Tibial nerve (tissue), 4 donors: Measurements from ENCODE around the gene CADPS. TPM values are rescaled to one million over a fixed set of nuclear protein-coding genes. Genes with fewer than 3 reads are reported as not detected.

Experiments
- DNase-seq, 2 donors: peaks; one replicate each; pipeline ENCODE4 v3.0.0-alpha.2; 2019; ENCODE audit warnings: low spot score in 2 of 2
- H3K27ac ChIP-seq, 4 donors: fragments of 200-600 bp; sonication (generic) in 3 of 4; one replicate each; pipeline ENCODE4 v1.5.1; 2017 to 2019; ENCODE audit warnings: mild to moderate bottlenecking in 1 of 4
- H3K27me3 ChIP-seq, 2 donors: fragments of 200-600 bp; sonication (generic) in 1 of 2; one replicate each; pipeline versions ENCODE4 v1.5.1 to v1.6.0; 2017 to 2019
- H3K36me3 ChIP-seq, 3 donors: fragments of 200-600 bp; sonication (generic); one replicate each; pipeline ENCODE4 v1.5.1; 2018 to 2019
- H3K4me1 ChIP-seq, 4 donors: fragments of 200-600 bp; sonication (generic) in 3 of 4; one replicate each; pipeline ENCODE4 v1.5.1; 2017 to 2019
- H3K4me3 ChIP-seq, 4 donors: fragments of 200-600 bp; sonication (generic) in 3 of 4; one replicate each; pipeline ENCODE4 v1.5.1; 2017 to 2019; ENCODE audit warnings: mild to moderate bottlenecking in 1 of 4, moderate library complexity in 1 of 4
- H3K9me3 ChIP-seq, 4 donors: fragments of 200-600 bp; sonication (generic) in 3 of 4; one replicate each; pipeline ENCODE4 v1.5.1; 2017 to 2019
- CTCF ChIP-seq, 5 experiments: fragments of 200-600 bp in 3 of 5; fragments of 450-650 bp in 2 of 5; sonication (generic) in 3 of 5; IDR thresholded peaks; one replicate each; pipeline ENCODE4 v1.5.1; 2016 to 2019; ENCODE audit warnings: antibody characterized with exemption in 5 of 5, mild to moderate bottlenecking in 3 of 5, moderate library complexity in 2 of 5
- EP300 ChIP-seq, 2 donors: sonication (generic); formaldehyde crosslinking; IDR thresholded peaks; one replicate each; pipeline ENCODE4 v1.6.1; 2017; ENCODE audit warnings: antibody characterized with exemption in 2 of 2, mild to moderate bottlenecking in 1 of 2
- POLR2A ChIP-seq, 2 donors: fragments of 450-650 bp; IDR thresholded peaks; one replicate each; pipeline ENCODE4 v1.6.1; 2017; ENCODE audit warnings: antibody characterized with exemption in 2 of 2, mild to moderate bottlenecking in 2 of 2, moderate library complexity in 2 of 2
- WGBS, 2 donors: methylation state at CpG; one replicate each; pipeline ENCODE4 v1.1.5; 2018; 5-methylcytosine and 5-hydroxymethylcytosine counted together
- total RNA-seq, 4 donors: library from RNA; depleted of rRNA; stranded (reverse); fragments of >200 nt; gene quantifications; one replicate each; pipeline ENCODE4 v1.1.0, GENCODE V29; 2016

Gene CADPS
- total RNA-seq, 4 donors from 2014 or later: 16.2 to 16.7 TPM; not detected in 2

GRCh38 chr3:62885136-62885535, 9.9 kb upstream of the CADPS start:
- no peak for TF ChIP-seq EP300 (IDR thresholded peaks at IDR 0.05)
- no peak for TF ChIP-seq CTCF (IDR thresholded peaks at IDR 0.05)
- TF ChIP-seq POLR2A (IDR thresholded peaks at IDR 0.05): no peak
- WGBS, 2 donors: 75 to 80% methylated on average over 2 of the region's 2 CpGs
- no peak for DNase-seq

GRCh38 chr3:62884096-62884870, 9.1 kb upstream of the CADPS start:
- H3K4me1 ChIP-seq: no peaks in the 10 kb centered on the region
- 20 to 33% methylated on average over 3 of the region's 3 CpGs for WGBS, 2 donors
- no peaks in the 10 kb centered on the region for H3K9me3 ChIP-seq
- H3K4me3 ChIP-seq: no peak overlapping the region
- no peaks in the 10 kb centered on the region for H3K27me3 ChIP-seq
- TF ChIP-seq CTCF (IDR thresholded peaks at IDR 0.05) (no peak), EP300 (IDR thresholded peaks at IDR 0.05) (no peak), POLR2A (IDR thresholded peaks at IDR 0.05) (no peak)
- no peak overlapping the region for H3K27ac ChIP-seq
- no peaks in the 10 kb centered on the region for H3K36me3 ChIP-seq
- no peak for DNase-seq

More at GRCh38 chr3:62885136-62885535, 9.9 kb upstream of the CADPS start:
- no peak overlapping the region for H3K4me3 ChIP-seq
- no peaks in the 10 kb centered on the region for H3K27me3 ChIP-seq
- no peak overlapping the region for H3K27ac ChIP-seq
- H3K36me3 ChIP-seq: no peaks in the 10 kb centered on the region
- H3K9me3 ChIP-seq: no peaks in the 10 kb centered on the region
- no peaks in the 10 kb centered on the region for H3K4me1 ChIP-seq

GRCh38 chr3:62882676-62883200, 7.5 kb upstream of the CADPS start:
- Histone ChIP-seq H3K36me3 (no peaks in the 10 kb centered on the region), H3K4me3 (no peak overlapping the region), H3K27ac (no peak overlapping the region), H3K4me1 (no peaks in the 10 kb centered on the region), H3K27me3 (peaks cover 0 to 5% of the 10 kb centered on the region in 2 donors), H3K9me3 (no peaks in the 10 kb centered on the region)
- TF ChIP-seq CTCF (IDR thresholded peaks at IDR 0.05): no peak
- no peak for TF ChIP-seq POLR2A (IDR thresholded peaks at IDR 0.05)
- no peak for TF ChIP-seq EP300 (IDR thresholded peaks at IDR 0.05)
- no peak for DNase-seq
- 71 to 75% methylated on average over 4 of the region's 4 CpGs for WGBS, 2 donors

- Histone ChIP-seq H3K4me1 (peaks cover 0 to 27% (median 3%) of the 10 kb centered on the region in 4 donors), H3K27ac (no peak overlapping the region), H3K36me3 (no peaks in the 10 kb centered on the region), H3K4me3 (no peak overlapping the region), H3K27me3 (peaks cover 3 to 46% of the 10 kb centered on the region in 2 donors), H3K9me3 (peaks cover 0 to 8% (median 0%) of the 10 kb centered on the region in 4 donors)
- DNase-seq: peak in 1 of 2 donors; percentile 18
- no peak for TF ChIP-seq CTCF (IDR thresholded peaks at IDR 0.05)
- no peak for TF ChIP-seq POLR2A (IDR thresholded peaks at IDR 0.05)
- TF ChIP-seq EP300 (IDR thresholded peaks at IDR 0.05): no peak
- WGBS, 2 donors: 3% methylated on average over 17 of the region's 17 CpGs
Observed at GRCh38 chr3:62876064-62876463, 848 bp upstream of the CADPS start.

- peaks cover 0 to 27% (median 3%) of the 10 kb centered on the region in 4 donors for H3K4me1 ChIP-seq
- H3K4me3 ChIP-seq: peak overlapping the region in 1 of 4 donors; percentile 55
Observed at GRCh38 chr3:62875558-62876002, 364 bp upstream of the CADPS start.

More at GRCh38 chr3:62875558-62876002, 364 bp upstream of the CADPS start:
- TF ChIP-seq CTCF (IDR thresholded peaks at IDR 0.05): no peak
- no peak for TF ChIP-seq POLR2A (IDR thresholded peaks at IDR 0.05)
- TF ChIP-seq EP300 (IDR thresholded peaks at IDR 0.05): no peak
- peaks cover 3 to 46% of the 10 kb centered on the region in 2 donors for H3K27me3 ChIP-seq
- no peak for DNase-seq
- no peak overlapping the region for H3K27ac ChIP-seq
- peaks cover 0 to 8% (median 0%) of the 10 kb centered on the region in 4 donors for H3K9me3 ChIP-seq
- no peaks in the 10 kb centered on the region for H3K36me3 ChIP-seq
- 4 to 7% methylated on average over 18 of the region's 18 CpGs for WGBS, 2 donors
